ENCODE measurements around the gene JAML.

Gene JAML

DNA sequence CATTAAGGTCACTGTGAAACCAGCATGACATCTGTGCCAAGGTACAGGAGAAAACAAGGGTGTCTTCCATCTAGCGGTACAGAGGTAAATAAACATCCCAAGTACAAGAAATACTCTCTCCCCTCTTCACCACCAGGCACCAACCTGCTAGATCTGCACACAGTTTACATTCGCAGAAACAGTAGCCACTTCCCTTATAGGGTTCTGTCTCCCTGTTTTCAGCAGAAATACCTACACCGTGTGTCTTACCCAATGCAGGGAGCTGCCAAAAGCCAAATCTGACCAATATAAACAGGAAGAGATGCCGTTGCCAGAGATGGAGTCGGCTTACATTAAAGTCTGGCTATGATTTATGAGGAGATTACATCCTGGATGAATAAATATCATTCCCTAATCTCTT lies 73.4 kb downstream of the JAML start:
- H3K4me1 ChIP-seq, result peaks cover 17% of the 10 kb centered on the region
- H3K9me3 ChIP-seq, result no peaks in the 10 kb centered on the region
- no peaks in the 10 kb centered on the region for H3K36me3 ChIP-seq
- no peak overlapping the region for H3K4me3 ChIP-seq
- no peak overlapping the region for H3K27ac ChIP-seq
- no peak overlapping the region for H3K9ac ChIP-seq
- no peak overlapping the region for H3K4me2 ChIP-seq
- no peak for TF ChIP-seq Cebpa-rat (IDR thresholded peaks at IDR 0.05)
- peaks cover 100% of the 10 kb centered on the region for H3K27me3 ChIP-seq
- H4K20me1 ChIP-seq, result peaks cover 23% of the 10 kb centered on the region; the same call in 1 of the 2 replicates

GRCh38 chr11:118149493-118149892 lies 75.3 kb downstream of the JAML start:
- no peaks in the 10 kb centered on the region for H3K9me3 ChIP-seq
- H3K4me3 ChIP-seq, result no peak overlapping the region
- H3K4me2 ChIP-seq, result no peak overlapping the region
- H3K36me3 ChIP-seq, result no peaks in the 10 kb centered on the region
- H4K20me1 ChIP-seq, result peaks cover 20% of the 10 kb centered on the region; the same call in 1 of the 2 replicates
- no peak for TF ChIP-seq Cebpa-rat (IDR thresholded peaks at IDR 0.05)
- H3K9ac ChIP-seq, result no peak overlapping the region
- peaks cover 100% of the 10 kb centered on the region for H3K27me3 ChIP-seq
- no peak overlapping the region for H3K27ac ChIP-seq
- peaks cover 17% of the 10 kb centered on the region for H3K4me1 ChIP-seq

DNA sequence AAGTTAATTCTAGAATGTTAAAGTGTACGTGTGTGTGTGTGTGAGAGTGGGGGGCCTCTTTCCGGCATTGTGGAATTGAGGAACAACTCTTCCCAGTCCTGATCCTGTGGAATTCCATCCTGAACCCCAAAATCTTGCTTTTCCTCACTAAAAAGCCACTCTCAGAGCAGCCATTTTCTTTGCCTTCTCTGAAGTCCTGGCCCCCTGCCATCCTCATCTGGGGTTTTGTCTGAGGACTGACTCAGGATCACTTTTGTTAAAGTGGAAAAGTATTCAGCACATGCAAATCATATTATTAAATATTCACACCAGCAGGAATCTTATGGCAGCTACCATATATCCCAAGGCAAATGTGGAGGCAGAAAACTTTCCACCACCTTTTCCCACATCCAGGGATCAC lies 76.0 kb downstream of the JAML start:
- H3K27me3 ChIP-seq, result peaks cover 100% of the 10 kb centered on the region
- H3K4me2 ChIP-seq, result no peak overlapping the region
- peaks cover 17% of the 10 kb centered on the region for H3K4me1 ChIP-seq
- no peak overlapping the region for H3K27ac ChIP-seq
- no peak overlapping the region for H3K9ac ChIP-seq
- H3K36me3 ChIP-seq, result no peaks in the 10 kb centered on the region
- TF ChIP-seq Cebpa-rat (IDR thresholded peaks at IDR 0.05), result no peak
- no peak overlapping the region for H3K4me3 ChIP-seq
- H4K20me1 ChIP-seq, result peaks cover 20% of the 10 kb centered on the region; the same call in 1 of the 2 replicates
- no peaks in the 10 kb centered on the region for H3K9me3 ChIP-seq

- Histone ChIP-seq H4K20me1 (peaks cover 20% of the 10 kb centered on the region; the same call in 1 of the 2 replicates), H3K4me2 (no peak overlapping the region), H3K9me3 (no peaks in the 10 kb centered on the region), H3K36me3 (no peaks in the 10 kb centered on the region), H3K9ac (no peak overlapping the region), H3K4me3 (no peak overlapping the region), H3K27me3 (peaks cover 97% of the 10 kb centered on the region), H3K27ac (no peak overlapping the region), H3K4me1 (peaks cover 17% of the 10 kb centered on the region)
- TF ChIP-seq Cebpa-rat (IDR thresholded peaks at IDR 0.05), result no peak
Measured at GRCh38 chr11:118148240-118148639, 76.6 kb downstream of the JAML start.

DNA sequence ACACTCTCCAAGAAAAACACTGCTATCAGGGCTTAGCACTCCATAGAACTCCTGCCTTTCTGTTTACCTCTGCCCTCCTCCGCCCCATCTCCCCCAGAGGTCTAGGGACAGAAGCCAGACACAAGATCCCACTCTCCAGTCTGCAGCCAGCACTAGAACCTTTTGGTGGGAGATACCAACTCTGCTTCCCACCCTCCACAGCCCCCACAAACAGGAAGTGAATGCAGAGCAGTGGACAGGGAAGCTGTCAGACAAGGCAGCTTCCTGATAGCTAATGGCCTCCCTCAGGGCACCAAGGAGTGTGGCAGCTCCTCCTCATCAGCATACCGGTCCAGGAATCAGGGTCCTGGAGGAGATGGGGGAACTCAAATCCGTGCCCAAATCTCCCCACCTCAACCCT lies 77.3 kb downstream of the JAML start:
- peaks cover 10% of the 10 kb centered on the region for H3K4me1 ChIP-seq
- H4K20me1 ChIP-seq, result peaks cover 15% of the 10 kb centered on the region; the same call in 1 of the 2 replicates
- H3K4me3 ChIP-seq, result no peak overlapping the region
- H3K27ac ChIP-seq, result no peak overlapping the region
- H3K9ac ChIP-seq, result no peak overlapping the region
- TF ChIP-seq Cebpa-rat (IDR thresholded peaks at IDR 0.05), result no peak
- no peak overlapping the region for H3K4me2 ChIP-seq
- no peaks in the 10 kb centered on the region for H3K36me3 ChIP-seq
- no peaks in the 10 kb centered on the region for H3K9me3 ChIP-seq
- peaks cover 96% of the 10 kb centered on the region for H3K27me3 ChIP-seq

DNA sequence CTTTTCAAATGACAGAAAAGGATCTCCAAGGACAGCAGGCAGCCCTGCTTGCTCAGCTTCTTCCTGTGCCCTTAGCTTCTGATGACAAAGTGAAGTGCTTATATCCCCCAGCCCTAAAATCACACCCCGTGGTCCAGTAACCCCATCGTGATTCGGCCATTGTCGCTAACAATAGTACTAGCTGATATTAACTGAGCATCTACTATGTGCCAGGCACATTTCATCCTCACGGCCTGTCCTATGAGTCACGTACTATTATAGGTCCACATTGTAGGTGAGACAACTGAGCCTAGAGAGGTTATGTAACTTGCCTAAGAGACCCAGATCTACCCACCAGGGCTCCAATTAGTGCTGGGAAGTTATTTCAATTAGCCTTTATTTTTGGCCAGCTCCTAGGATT lies 78.3 kb downstream of the JAML start:
- Histone ChIP-seq H3K4me2 (no peak overlapping the region), H3K9ac (no peak overlapping the region), H3K36me3 (no peaks in the 10 kb centered on the region), H3K27ac (no peak overlapping the region), H3K27me3 (peaks cover 88% of the 10 kb centered on the region), H3K4me1 (peaks cover 4% of the 10 kb centered on the region; the same call in 1 of the 2 replicates), H4K20me1 (peaks cover 7% of the 10 kb centered on the region; the same call in 1 of the 2 replicates), H3K9me3 (no peaks in the 10 kb centered on the region), H3K4me3 (no peak overlapping the region)
- no peak for TF ChIP-seq Cebpa-rat (IDR thresholded peaks at IDR 0.05)

- Histone ChIP-seq H3K27me3 (peaks cover 78% of the 10 kb centered on the region), H4K20me1 (peaks cover 4% of the 10 kb centered on the region; the same call in 1 of the 2 replicates), H3K27ac (no peak overlapping the region), H3K4me3 (peak overlapping the region; percentile 82), H3K9ac (peak overlapping the region; percentile 57; the same call in 1 of the 2 replicates), H3K9me3 (no peaks in the 10 kb centered on the region), H3K4me1 (peaks cover 4% of the 10 kb centered on the region; the same call in 1 of the 2 replicates), H3K4me2 (peak overlapping the region; percentile 98), H3K36me3 (no peaks in the 10 kb centered on the region)
- no peak for TF ChIP-seq Cebpa-rat (IDR thresholded peaks at IDR 0.05)
Measured at GRCh38 chr11:118145285-118146227, 79.3 kb downstream of the JAML start.

- Histone ChIP-seq H3K9ac (no peak overlapping the region), H3K27ac (no peak overlapping the region), H3K4me1 (peaks cover 4% of the 10 kb centered on the region; the same call in 1 of the 2 replicates), H3K4me2 (peak overlapping the region; percentile 98), H3K36me3 (no peaks in the 10 kb centered on the region), H3K4me3 (no peak overlapping the region), H3K27me3 (peaks cover 69% of the 10 kb centered on the region), H4K20me1 (no peaks in the 10 kb centered on the region), H3K9me3 (no peaks in the 10 kb centered on the region)
- no peak for TF ChIP-seq Cebpa-rat (IDR thresholded peaks at IDR 0.05)
Measured at GRCh38 chr11:118144301-118145268, 80.2 kb downstream of the JAML start.

All from BLaER1 (cell line).